HG03039 (cell line): Measurements from ENCODE around the gene RTN4IP1.

Experiments used
- ATAC-seq: cut with Tn5 transposase; IDR thresholded peaks from one replicate; pipeline ENCODE4 v1.9.1; 2021; ENCODE audit warnings: mild to moderate bottlenecking, moderate library complexity; ENCODE audit not compliant: unreplicated experiment

The RTN4IP1 gene

GRCh38 chr6:106525107-106525881, 104.0 kb downstream of the RTN4IP1 start:
- peak; percentile 36 for ATAC-seq

GRCh38 chr6:106522562-106523250, 106.6 kb downstream of the RTN4IP1 start:
- ATAC-seq, result no peak
